ENCODE measurements around the gene MFN2.
"Not testable (repeated sequence)": the region's sequence is repeated elsewhere in the genome, so short reads cannot be mapped to it uniquely, and the experiment has no call there.

The MFN2 gene

GRCh38 chr1:12028957-12029511 lies 48.8 kb downstream of the MFN2 start:
- DNase-seq: no peak

DNA sequence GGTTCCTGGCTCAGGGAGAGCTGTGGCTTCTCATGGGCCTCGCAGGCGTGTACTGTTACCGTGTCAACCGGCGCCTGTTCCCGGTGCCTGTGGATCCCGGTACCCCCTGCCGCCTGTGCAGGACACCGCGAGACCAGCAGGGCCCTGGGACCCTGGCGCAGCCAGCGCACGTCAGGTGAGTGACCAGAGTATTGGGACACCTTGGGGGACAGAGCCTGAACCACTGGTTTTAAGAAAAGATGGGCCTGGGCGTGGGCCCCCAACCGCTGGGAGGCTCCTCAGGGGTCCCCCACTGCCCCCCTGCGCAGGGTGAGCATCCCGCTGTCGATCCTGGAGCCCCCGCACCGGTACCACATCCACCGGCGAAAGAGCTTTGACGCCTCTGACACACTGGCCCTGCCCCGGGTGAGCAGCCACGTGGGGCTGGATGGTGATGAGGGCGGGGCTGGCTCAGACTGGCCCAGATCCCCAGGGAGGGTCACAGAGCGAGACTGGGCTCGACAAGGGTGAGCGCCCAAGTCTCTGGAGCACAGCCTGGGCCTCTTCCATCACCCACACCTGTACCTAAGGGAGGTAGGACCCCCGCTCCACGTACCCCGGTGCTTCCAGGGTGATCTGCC lies 49.6 kb downstream of the MFN2 start:
- no peak for DNase-seq

DNA sequence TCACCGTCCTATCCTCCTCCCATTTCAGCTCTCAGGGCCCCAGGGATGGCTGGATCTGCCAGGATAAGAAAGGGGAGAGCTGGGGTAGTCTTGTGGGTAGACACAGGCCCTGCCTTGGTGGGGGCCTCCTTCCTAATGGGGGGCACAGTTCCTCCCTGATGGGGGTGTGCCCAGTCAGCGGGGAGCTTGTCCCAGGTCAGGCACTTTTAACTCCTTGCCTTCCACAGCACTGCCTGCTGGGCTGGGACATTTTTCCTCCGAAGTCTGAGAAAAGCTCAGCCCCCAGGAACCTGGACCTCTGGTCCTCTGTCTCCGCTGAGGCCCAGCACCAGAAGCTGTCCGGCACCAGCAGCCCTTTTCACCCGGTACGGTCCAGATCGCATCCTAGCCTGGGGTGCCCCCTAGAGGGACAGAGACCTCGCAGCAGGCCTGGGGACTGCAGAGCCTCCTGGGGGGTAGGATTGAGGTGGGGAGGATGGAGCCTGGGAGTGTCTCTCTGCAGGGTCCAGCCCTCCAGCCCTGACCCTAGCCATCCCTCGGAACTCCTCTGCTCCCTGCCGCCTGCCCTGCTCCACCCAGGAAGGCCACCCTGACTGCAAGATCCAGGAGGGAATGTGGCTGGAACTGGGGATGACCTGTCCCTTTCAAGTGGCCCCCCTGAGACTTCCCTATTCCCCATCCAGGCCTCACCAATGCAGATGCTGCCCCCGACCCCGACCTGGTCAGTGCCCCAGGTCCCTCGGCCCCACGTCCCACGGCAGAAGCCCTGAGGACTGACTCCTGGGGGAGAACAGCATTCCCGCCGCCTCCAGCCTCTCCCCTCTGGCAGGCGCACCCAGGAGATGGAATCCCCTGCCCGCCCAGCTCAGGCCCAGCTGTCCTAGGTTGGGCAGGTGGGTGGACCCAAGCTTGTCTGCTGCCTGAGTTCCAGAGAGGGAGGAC lies 51.1 kb downstream of the MFN2 start:
- DNase-seq: peak; percentile 74

DNA sequence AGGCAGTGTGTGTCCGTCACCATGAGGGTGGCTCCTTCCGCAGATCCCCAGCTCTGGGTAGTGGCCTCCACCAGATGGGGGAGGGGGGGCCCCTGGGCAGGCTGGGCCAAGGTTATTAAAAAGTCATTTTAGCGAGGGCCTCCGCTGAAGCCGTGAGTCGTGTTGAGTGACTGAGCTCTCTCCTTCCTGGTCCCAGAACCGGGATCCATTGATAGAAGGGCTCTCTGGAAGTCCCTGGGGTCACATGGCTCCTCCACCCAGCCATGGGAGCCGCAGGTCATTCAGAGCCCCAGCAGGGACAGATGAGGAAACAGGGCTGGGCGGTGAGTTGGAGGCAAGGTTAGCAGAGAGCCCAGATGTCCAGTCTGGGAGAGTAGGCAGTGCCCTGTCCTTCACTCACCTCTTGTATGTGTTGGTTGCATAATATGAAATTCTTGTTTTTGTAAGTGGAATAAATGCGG lies 51.9 kb downstream of the MFN2 start:
- DNase-seq: no peak

- DNase-seq: not testable (repeated sequence)
These were observed 53.2 kb downstream of the MFN2 start for GRCh38 chr1:12033441-12033840.

GRCh38 chr1:12034381-12034801 lies 54.1 kb downstream of the MFN2 start:
- DNase-seq: no peak

GRCh38 chr1:12035312-12035711 lies 55.1 kb downstream of the MFN2 start:
- peak; percentile 50 for DNase-seq

DNA sequence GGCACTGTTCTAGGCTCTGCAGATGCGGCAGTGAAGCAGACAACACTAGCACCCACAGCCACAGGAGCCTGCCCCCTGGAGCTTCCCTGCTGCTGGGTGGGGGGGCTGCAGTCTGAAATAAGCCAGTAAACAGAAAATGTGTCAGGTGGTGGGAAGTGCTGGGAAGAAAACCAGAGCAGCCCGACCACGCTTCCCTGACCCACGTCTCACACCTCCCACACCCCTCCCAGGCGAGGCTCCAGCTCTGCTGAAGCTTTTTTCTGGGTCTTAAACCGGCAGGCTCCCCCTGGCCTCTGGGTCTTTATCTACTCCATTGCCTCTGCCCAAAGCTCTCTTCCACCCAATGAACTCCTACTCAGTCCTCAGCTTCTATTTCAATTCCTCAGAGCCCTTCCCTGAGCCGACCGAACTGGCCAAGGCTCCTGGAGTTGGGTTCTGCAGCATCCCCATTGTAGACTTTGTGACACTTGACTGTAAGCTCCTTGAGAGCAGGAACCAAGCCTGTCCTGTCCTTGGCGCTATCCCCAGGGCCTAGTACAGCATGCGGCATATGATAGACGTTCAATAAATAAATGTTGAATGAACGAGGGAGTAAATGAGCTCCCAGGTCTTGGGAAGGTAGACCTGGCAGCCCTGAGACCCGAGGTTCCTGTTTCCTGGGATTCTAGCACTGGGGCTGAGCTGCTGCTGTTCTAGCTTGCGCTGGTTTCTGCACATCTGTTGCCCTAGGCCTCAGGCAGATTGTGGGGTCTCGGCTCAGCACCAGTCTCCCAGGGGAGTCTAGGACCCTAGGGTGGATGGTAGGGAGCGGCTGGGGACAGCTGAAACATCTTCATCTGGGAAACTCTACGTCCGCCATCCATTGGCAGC lies 57.5 kb downstream of the MFN2 start:
- DNase-seq: no peak

GRCh38 chr1:12038356-12039163 lies 58.3 kb downstream of the MFN2 start:
- DNase-seq: no peak

DNA sequence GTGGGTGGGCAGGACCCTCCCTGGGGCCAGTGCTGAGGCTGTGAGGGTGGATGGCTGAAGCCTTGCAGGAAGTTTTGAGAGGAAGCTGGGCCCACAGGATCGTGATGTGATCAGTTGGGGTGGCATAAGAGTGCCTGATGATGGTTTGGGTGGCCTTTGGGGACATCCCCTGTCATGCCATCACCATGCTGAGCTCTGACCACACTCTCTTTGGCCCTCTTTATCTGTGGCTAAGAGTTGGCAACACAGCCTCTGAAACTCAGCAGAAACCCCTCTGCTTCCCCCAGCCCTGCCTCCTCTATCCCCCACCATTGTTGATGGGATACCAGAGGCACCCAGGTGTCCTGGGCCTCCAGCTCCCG lies 58.9 kb downstream of the MFN2 start:
- no peak for DNase-seq

GRCh38 chr1:12039824-12040456 lies 59.7 kb downstream of the MFN2 start:
- DNase-seq: not testable (repeated sequence)

DNA sequence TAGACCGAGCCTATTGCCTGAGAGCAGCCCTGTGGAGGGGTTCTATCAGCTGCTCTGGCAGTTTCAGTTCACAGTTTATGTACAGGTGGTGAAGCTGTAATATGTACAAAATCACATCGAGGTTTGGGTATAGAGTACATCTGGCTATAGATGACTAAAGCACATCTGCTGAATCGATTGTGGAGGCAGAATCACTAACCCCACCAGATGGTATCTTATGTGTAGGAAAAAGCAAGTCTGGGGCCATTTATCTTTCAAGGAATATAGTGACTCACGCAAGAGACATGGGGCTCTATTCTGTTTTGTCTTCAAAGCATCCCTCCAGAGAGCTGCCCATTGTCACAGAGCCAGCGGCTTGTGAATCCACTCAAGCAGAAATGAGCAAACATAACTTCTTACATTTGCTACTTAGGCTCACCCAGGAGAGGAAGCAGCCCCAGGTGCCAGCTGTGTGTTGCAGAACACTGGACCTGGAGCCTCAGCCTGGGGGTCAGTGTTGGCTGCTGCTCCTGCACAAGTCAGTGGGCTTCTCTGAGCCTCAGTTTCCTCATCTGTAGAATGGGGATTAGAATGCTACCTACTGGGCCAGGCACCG lies 60.3 kb downstream of the MFN2 start:
- no peak for DNase-seq

- DNase-seq: not testable (repeated sequence)
These were observed 64.1 kb downstream of the MFN2 start for GRCh38 chr1:12044187-12044877.

DNA sequence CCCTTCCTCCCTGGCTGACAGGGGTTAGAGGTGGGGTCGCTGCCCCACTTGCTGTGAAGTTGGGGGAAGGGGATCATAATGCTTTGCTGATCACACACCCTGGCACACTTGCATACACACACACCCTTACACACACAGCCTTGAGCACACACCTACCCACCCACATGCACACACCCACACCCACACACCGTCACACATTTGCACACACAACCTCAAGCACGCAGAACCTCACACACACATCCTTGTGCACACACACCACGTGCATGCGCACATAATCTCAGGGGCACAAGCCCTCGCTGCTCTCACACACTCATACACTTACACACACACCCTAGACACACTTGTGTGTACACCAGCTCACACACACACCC lies 66.5 kb downstream of the MFN2 start:
- no peak for DNase-seq

DNA sequence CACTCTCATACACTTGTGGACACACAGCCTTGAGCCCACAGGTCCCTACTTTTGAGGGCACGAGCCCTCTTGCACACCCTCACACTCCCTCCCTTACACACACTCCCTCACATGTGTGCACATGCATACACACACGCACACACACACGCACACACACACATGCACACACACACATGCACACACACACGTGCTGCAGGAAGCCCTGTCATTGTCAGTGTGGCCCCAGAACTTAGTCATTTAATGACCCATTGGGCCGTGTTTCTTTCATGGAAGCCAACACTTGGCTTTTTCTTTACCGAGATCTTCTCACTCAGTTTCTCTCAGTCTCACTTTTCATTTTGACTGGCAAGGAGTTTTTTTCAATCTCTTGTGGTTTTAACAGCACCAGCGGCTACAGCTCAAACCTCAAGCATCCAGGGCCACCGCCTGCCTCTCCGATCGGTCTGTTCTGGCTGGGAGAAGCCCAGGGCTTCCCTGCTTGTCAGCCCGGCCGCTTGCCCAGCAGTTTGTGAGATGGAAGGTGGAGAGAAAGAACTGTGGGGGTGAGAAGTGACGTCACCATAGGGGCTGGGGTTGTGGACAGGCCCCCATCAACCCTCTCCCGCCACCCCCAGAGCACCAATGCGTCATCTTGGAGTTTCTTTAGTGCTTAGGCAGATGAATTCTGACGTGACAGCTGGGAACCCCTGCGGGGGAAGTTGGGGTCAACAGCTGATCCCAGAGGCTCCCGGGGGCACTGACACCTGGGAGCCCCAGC lies 67.1 kb downstream of the MFN2 start:
- no peak for DNase-seq

- DNase-seq: no peak
These were observed 68.1 kb downstream of the MFN2 start for GRCh38 chr1:12048372-12048771.

GRCh38 chr1:12049616-12050015 lies 69.4 kb downstream of the MFN2 start:
- no peak for DNase-seq

GRCh38 chr1:12051361-12051760 lies 71.1 kb downstream of the MFN2 start:
- no peak for DNase-seq

DNA sequence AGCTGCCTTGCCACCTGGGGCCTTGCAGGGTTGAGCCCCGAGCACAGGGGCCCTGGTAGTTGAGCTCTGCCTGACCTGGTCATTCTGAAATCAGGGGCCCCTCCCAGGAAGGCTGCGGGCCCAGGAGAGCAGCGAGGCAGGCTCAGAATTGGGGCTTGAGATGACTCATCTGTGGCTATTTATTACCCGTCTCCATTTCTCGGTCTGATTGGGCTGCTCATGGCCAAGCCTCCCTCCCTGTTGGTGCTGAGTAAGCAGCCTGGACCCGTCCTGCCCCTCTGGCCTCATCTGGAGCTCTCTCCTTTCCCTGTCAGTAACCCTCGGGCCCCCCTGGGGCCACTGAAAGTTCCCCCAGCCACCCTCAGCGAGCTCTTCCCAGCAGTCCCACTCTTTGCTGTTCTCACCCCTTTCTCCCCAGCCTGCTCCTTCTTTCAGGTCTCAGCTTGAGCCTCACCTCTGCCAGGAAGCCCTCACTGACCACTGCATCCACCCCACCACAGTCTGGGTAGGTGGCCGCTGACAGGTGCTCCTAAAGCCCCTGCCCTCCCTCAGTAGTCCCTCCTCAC lies 71.8 kb downstream of the MFN2 start:
- peak; percentile 67 for DNase-seq
